CD14-positive monocyte (primary cell): ENCODE data around the gene DNAJC18. TPM values are rescaled to one million over a fixed set of nuclear protein-coding genes. Genes with fewer than 3 reads are reported as not detected.

Source experiments
- DNase-seq, 3 donors: peaks; one replicate each; pipeline ENCODE4 v3.0.0-alpha.2; 2011 to 2022
- H2AFZ ChIP-seq: 2 replicates; pipeline ENCODE4 v1.6.0; 2012; ENCODE audit warnings: mild to moderate bottlenecking, low read depth, low read length, inconsistent platforms; ENCODE audit not compliant: insufficient read depth, poor library complexity, severe bottlenecking
- H3K27ac ChIP-seq, 2 donors: 1 replicate in 1 of 2; 2 replicates in 1 of 2; pipeline ENCODE4 v1.5.1; 2012 to 2013; ENCODE audit warnings: low read length in 2 of 2, control low read depth in 1 of 2, inconsistent platforms in 1 of 2, low read depth in 1 of 2, mild to moderate bottlenecking in 1 of 2
- H3K27me3 ChIP-seq, 2 donors: one replicate each; pipeline versions ENCODE4 v1.6.0 to v1.6.1; 2011 to 2013; ENCODE audit warnings: low read length in 2 of 2; ENCODE audit not compliant: control insufficient read depth in 2 of 2, insufficient read depth in 2 of 2
- H3K36me3 ChIP-seq, 2 donors: replicated peaks in 1 of 2; 1 replicate in 1 of 2; 2 replicates in 1 of 2; pipeline versions ENCODE4 v1.5.1 to v1.6.1; 2012 to 2013; ENCODE audit warnings: low read length in 2 of 2, control low read depth in 1 of 2, inconsistent platforms in 1 of 2, mild to moderate bottlenecking in 1 of 2; ENCODE audit not compliant: insufficient read depth in 2 of 2, control insufficient read depth in 1 of 2
- H3K4me1 ChIP-seq, 2 donors: 1 replicate in 1 of 2; 2 replicates in 1 of 2; pipeline versions ENCODE4 v1.5.1 to v1.6.1; 2012 to 2013; ENCODE audit warnings: low read length in 2 of 2, control low read depth in 1 of 2, inconsistent platforms in 1 of 2, mild to moderate bottlenecking in 1 of 2, moderate library complexity in 1 of 2; ENCODE audit not compliant: insufficient read depth in 2 of 2, control insufficient read depth in 1 of 2
- H3K4me2 ChIP-seq: replicated peaks from 2 replicates; pipeline ENCODE3; 2012; ENCODE audit warnings: low read length, moderate library complexity, mild to moderate bottlenecking; ENCODE audit not compliant: poor library complexity, severe bottlenecking; ENCODE audit errors: extremely low read depth
- H3K4me3 ChIP-seq, 3 experiments: fragments of 200-600 bp in 1 of 3; sonication (generic) in 1 of 3; replicated peaks in 1 of 3; 1 replicate in 2 of 3; 2 replicates in 1 of 3; pipeline ENCODE4 v1.5.1; 2011 to 2013; ENCODE audit warnings: low read length in 3 of 3, mild to moderate bottlenecking in 3 of 3, control low read depth in 2 of 3, low read depth in 2 of 3, inconsistent platforms in 1 of 3, moderate library complexity in 1 of 3
- H3K79me2 ChIP-seq: 2 replicates; pipeline ENCODE4 v1.6.0; 2012; ENCODE audit warnings: mild to moderate bottlenecking, control low read depth, inconsistent platforms, low read length, moderate library complexity; ENCODE audit not compliant: insufficient read depth
- H3K9ac ChIP-seq: 2 replicates; pipeline ENCODE4 v1.6.0; 2017; ENCODE audit warnings: low read length, mild to moderate bottlenecking; ENCODE audit not compliant: insufficient read depth, poor library complexity, severe bottlenecking
- H3K9me3 ChIP-seq, 2 donors: replicated peaks in 1 of 2; 1 replicate in 1 of 2; 2 replicates in 1 of 2; pipeline versions ENCODE4 v1.5.1 to v1.6.1; 2012 to 2013; ENCODE audit warnings: low read length in 2 of 2, control low read depth in 1 of 2; ENCODE audit not compliant: control insufficient read depth in 1 of 2, insufficient read depth in 1 of 2
- H4K20me1 ChIP-seq: 2 replicates; pipeline ENCODE4 v1.6.0; 2012; ENCODE audit warnings: mild to moderate bottlenecking, low read length, control low read depth, moderate library complexity; ENCODE audit not compliant: insufficient read depth
- H3K27ac Mint-ChIP-seq, 7 donors: one replicate each; pipeline ENCODE4 v1.8.0; 2020; ENCODE audit warnings: mild to moderate bottlenecking in 7 of 7, mixed read lengths in 7 of 7, moderate library complexity in 6 of 7, inconsistent platforms in 2 of 7
- H3K27me3 Mint-ChIP-seq, 3 donors: one replicate each; pipeline ENCODE4 v1.8.0; 2021 to 2022; ENCODE audit warnings: low read depth in 3 of 3, mild to moderate bottlenecking in 3 of 3, mixed read lengths in 3 of 3, moderate library complexity in 3 of 3, inconsistent platforms in 1 of 3
- H3K36me3 Mint-ChIP-seq, 2 donors: one replicate each; pipeline ENCODE4 v1.8.0; 2020; ENCODE audit warnings: mixed read lengths in 2 of 2, inconsistent platforms in 1 of 2, mild to moderate bottlenecking in 1 of 2
- H3K4me1 Mint-ChIP-seq: one replicate; pipeline ENCODE4 v1.8.0; 2020; ENCODE audit warnings: mild to moderate bottlenecking, mixed read lengths
- H3K4me3 Mint-ChIP-seq, 2 donors: one replicate each; pipeline ENCODE4 v1.8.0; 2020; ENCODE audit warnings: mild to moderate bottlenecking in 2 of 2, mixed read lengths in 2 of 2, moderate library complexity in 1 of 2
- H3K9me3 Mint-ChIP-seq, 7 donors: one replicate each; pipeline ENCODE4 v1.8.0; 2020 to 2022; ENCODE audit warnings: mixed read lengths in 7 of 7, mild to moderate bottlenecking in 6 of 7, moderate library complexity in 6 of 7, inconsistent platforms in 2 of 7
- CTCF ChIP-seq: fragments of 200-600 bp; IDR thresholded peaks from one replicate; pipeline ENCODE4 v1.8.0; 2022; ENCODE audit warnings: antibody characterized with exemption, mild to moderate bottlenecking
- WGBS: methylation state at CpG from one replicate; pipeline ENCODE4 v1.1.5; 2013; ENCODE audit warnings: missing lambda C conversion rate; ENCODE audit not compliant: insufficient coverage; 5-methylcytosine and 5-hydroxymethylcytosine counted together
- intact Hi-C, 2 donors: fragments of 100-400 bp; cut with micrococcal nuclease; formaldehyde crosslinking; loops; one replicate each; pipeline versions ENCODE4 v1.15.0 to v1.15.1; 2023
- polyA plus RNA-seq, 3 donors: library from polyadenylated mRNA; depleted of rRNA in 1 of 3; unstranded in 2 of 3; stranded (reverse) in 1 of 3; fragments of 300-500 nt in 2 of 3; fragments of >200 nt in 1 of 3; fragmentation: Illumina TruSeq in 2 of 3; gene quantifications; 1 replicate in 2 of 3; 2 replicates in 1 of 3; pipeline ENCODE4 v1.2.3, GENCODE V29; 2012 to 2021

Gene DNAJC18
- polyA plus RNA-seq, 3 donors = 0.87 to 2.6 (median 2.2) TPM

GRCh38 chr5:139422307-139422893 lies 16.9 kb downstream of the DNAJC18 start:
- Mint-ChIP-seq H3K4me3 (no peak overlapping the region), H3K36me3 (peaks cover 7 to 8% of the 10 kb centered on the region in 2 donors), H3K4me1 (peaks cover 4% of the 10 kb centered on the region), H3K9me3 (peaks cover 0 to 1% (median 0%) of the 10 kb centered on the region in 7 donors), H3K27me3 (peaks cover 0 to 1% (median 0%) of the 10 kb centered on the region in 3 donors), H3K27ac (no peak overlapping the region)
- no peak overlapping the region for H3K27ac ChIP-seq
- H2AFZ ChIP-seq = no peak overlapping the region
- DNase-seq = peak; percentile 63 to 76 (median 68)
- no peaks in the 10 kb centered on the region for H3K79me2 ChIP-seq
- no peaks in the 10 kb centered on the region for H3K9me3 ChIP-seq
- no peaks in the 10 kb centered on the region for H3K4me1 ChIP-seq
- no CpG with 5 or more reads among the region's 5 CpGs for WGBS
- no peaks in the 10 kb centered on the region for H3K36me3 ChIP-seq
- intact Hi-C loops = loop anchor here in 1 of 2 donors (2.0 kb wide), 1 partner anchor 92 kb away; no protein-coding TSS in a partner anchor
- H3K4me2 ChIP-seq = no peak overlapping the region
- H3K27me3 ChIP-seq = no peaks in the 10 kb centered on the region
- peak; percentile 81 for TF ChIP-seq CTCF
- no peaks in the 10 kb centered on the region for H4K20me1 ChIP-seq
- H3K4me3 ChIP-seq = no peak overlapping the region
- H3K9ac ChIP-seq = no peak overlapping the region

GRCh38 chr5:139419226-139420192 lies 19.8 kb downstream of the DNAJC18 start:
- Histone ChIP-seq H3K4me2 (no peak overlapping the region), H3K27me3 (no peaks in the 10 kb centered on the region), H3K79me2 (no peaks in the 10 kb centered on the region), H4K20me1 (no peaks in the 10 kb centered on the region), H3K4me3 (no peak overlapping the region), H3K27ac (no peak overlapping the region), H3K36me3 (no peaks in the 10 kb centered on the region), H3K9ac (no peak overlapping the region), H3K4me1 (no peaks in the 10 kb centered on the region), H3K9me3 (no peaks in the 10 kb centered on the region), H2AFZ (no peak overlapping the region)
- peaks cover 0 to 1% (median 0%) of the 10 kb centered on the region in 3 donors for H3K27me3 Mint-ChIP-seq
- peaks cover 4 to 8% of the 10 kb centered on the region in 2 donors for H3K36me3 Mint-ChIP-seq
- DNase-seq = no peak
- H3K4me1 Mint-ChIP-seq = peaks cover 4% of the 10 kb centered on the region
- peaks cover 0 to 1% (median 0%) of the 10 kb centered on the region in 7 donors for H3K9me3 Mint-ChIP-seq
- no peak for TF ChIP-seq CTCF
- no peak overlapping the region for H3K4me3 Mint-ChIP-seq
- 68% methylated on average over 4 of the region's 9 CpGs for WGBS
- H3K27ac Mint-ChIP-seq = no peak overlapping the region
- intact Hi-C loops = no loop called here
